NCI-H2171 treated with DMSO at 0.1 percent for 48 hours (cell line): ENCODE data around the gene SPATA7.
"Not testable (repeated sequence)": the region's sequence is repeated elsewhere in the genome, so short reads cannot be mapped to it uniquely, and the experiment has no call there.

ENCODE experiments used
- DNase-seq: peaks from one replicate; lab custom pipeline; 2025; lab: John Stamatoyannopoulos, UW

SPATA7 gene, protein sequence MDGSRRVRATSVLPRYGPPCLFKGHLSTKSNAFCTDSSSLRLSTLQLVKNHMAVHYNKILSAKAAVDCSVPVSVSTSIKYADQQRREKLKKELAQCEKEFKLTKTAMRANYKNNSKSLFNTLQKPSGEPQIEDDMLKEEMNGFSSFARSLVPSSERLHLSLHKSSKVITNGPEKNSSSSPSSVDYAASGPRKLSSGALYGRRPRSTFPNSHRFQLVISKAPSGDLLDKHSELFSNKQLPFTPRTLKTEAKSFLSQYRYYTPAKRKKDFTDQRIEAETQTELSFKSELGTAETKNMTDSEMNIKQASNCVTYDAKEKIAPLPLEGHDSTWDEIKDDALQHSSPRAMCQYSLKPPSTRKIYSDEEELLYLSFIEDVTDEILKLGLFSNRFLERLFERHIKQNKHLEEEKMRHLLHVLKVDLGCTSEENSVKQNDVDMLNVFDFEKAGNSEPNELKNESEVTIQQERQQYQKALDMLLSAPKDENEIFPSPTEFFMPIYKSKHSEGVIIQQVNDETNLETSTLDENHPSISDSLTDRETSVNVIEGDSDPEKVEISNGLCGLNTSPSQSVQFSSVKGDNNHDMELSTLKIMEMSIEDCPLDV

DNA sequence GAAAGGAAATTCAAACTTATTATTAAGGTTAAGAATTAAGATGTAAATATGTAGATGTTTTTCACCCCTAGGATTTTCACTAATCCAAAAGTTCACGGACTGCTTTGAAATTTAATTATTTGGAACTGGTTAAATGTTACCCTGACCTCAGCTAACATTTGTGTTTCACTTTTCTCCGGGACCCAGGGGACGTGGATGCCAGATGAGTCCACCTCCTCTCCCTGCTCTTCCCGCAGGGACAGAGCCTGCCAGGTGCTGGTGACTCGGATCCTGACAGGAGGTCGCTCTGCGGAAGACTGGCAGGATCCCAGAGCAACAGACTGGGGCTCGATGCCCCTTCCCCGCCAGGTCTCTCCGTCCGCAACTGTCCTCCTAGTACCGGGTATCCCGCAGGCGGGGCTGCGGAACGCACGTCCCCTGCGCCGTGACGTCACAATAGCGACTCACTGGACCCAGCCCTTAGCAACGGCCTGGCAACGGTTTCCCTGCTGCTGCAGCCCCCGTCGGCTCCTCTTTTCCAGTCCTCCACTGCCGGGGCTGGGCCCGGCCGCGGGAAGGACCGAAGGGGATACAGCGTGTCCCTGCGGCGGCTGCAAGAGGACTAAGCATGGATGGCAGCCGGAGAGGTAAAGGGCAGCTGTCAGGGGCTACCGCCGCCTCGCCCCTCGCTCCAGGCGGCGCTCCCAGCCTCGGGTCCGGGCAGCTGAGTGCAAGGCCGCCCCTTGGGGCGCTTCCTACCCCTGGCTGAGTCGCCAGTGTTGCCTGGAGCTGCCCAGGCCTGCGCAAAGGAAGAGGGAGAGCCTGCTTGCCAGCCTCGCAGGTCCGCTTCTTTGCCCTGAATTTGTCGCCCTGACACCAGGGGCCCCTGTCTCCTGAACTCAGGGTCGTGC, at the start of gene SPATA7:
Gene SPATA7 (plus strand): TSS at position 446 of the 890 bp plus-strand sequence. CDS start 162 bp downstream, at position 608.
- peak; percentile 91 for DNase-seq

- DNase-seq: no peak
These were observed 45.1 kb upstream of the SPATA7 start for GRCh38 chr14:88340357-88340756.

- DNase-seq: no peak
These were observed 42.5 kb upstream of the SPATA7 start for GRCh38 chr14:88342980-88343379.

DNA sequence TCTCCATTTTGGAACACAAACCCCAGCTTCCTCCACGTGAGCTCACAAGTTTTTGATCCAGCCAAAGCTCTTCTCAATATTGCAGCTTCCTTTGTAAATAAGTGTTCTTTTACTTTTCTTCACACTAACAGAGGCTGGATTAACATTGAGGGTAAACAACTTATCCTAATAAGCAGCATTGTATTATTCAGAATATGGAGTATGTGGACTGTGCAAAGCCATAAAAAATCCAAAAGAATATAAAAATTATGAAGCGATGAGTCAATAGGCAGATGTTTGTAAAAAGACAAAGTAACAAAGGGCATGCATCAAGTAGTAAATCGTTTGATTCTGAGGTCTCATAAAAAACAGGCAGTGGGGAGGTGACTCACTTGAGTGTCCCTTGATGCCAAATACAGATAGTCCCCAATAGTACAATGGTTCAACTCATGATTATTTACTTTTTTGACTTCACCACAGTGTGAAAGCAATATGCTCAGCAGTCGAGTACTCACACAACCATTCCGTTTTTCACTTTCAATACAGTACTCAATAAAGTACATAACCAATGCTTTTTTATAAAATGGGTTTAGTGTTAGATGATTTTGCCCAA, 39.3 kb upstream of the SPATA7 start:
- DNase-seq: no peak

DNA sequence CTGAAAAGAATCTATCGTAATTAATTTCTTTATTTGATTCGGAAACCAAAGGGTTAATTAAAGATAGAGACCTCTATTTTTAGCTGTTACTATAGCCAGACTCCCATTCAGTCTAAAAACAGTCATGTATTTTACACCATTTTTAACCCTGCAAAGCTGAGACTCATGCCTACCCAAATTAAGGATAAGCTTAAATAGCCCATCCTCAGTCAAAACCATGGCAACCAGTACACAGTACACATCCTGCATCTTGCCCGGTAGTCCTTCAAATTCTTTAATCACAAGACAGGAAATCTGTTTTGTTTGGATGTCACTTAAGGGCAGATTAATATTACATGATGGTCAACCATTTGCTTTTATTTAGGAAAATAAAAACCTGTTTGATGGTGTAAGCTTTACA, 36.9 kb upstream of the SPATA7 start:
- DNase-seq: no peak

GRCh38 chr14:88351966-88352691, 33.3 kb upstream of the SPATA7 start:
- peak; percentile 96 for DNase-seq

GRCh38 chr14:88352698-88353097, 32.8 kb upstream of the SPATA7 start:
- peak; percentile 99 for DNase-seq

GRCh38 chr14:88354358-88354757, 31.1 kb upstream of the SPATA7 start:
- no peak for DNase-seq

- DNase-seq: no peak
These were observed 26.0 kb upstream of the SPATA7 start for GRCh38 chr14:88359500-88359899.

DNA sequence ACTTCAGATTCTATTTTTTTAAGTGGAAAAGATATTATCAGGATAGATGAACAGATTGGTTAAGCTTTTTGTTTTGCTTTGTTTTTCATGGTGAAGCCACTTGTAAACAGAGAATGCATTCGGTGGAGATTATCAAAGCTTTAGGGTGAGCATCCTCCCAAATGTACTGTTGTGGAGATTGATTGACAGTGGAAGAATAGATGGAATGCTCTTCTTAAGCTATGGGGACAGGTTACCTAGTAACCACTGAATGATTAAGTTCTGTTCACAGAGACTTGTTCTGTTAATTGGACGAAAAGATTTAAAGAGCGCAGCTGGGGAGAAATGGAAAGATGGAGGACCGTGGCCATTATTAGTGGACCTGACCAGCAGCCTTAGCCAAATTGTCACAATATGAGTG, 21.8 kb upstream of the SPATA7 start:
- no peak for DNase-seq

- no peak for DNase-seq
These were observed 20.6 kb upstream of the SPATA7 start for GRCh38 chr14:88364710-88365413.

DNA sequence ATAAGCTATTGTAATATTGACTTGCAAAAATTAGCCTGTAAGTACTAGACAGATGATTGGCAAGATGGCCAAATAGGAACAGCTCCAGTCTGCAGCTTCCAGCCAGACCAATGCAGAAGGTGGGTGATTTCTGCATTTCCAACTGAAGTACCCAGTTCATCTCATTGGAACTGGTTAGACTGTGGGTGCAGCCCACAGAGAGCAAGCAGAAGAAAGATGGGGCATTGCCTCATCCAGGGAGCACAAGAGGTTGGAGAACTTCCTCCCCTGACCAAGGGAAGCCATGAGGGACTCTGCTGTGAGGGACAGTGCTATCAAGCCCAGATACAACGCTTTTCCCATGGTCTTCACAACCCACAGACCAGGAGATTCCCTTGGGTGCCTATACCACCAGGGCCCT, 16.0 kb upstream of the SPATA7 start:
- DNase-seq: no peak

GRCh38 chr14:88379706-88380343, 5.6 kb upstream of the SPATA7 start:
- no peak for DNase-seq

DNA sequence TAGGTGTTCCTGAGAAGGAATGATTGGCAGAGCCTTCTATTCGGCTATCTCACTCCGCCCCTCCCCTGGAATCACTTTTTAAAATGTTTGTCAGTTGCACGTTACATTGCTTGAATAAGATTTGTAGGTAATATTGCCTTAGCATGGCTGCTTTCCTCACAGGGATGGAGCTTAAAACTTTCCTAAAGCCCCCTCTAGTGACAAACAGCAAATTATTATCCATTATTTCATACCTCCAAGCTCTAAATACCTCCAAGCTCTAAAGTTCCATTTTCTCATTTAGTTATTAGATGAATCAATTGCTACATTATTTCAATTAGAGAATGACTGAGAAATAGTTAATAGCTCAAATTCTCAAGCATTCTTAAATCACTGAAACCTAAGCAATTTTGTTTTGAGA, 5.1 kb upstream of the SPATA7 start:
- peak; percentile 35 for DNase-seq

- not testable (repeated sequence) for DNase-seq
These were observed 3.8 kb upstream of the SPATA7 start for GRCh38 chr14:88381634-88382033.

DNA sequence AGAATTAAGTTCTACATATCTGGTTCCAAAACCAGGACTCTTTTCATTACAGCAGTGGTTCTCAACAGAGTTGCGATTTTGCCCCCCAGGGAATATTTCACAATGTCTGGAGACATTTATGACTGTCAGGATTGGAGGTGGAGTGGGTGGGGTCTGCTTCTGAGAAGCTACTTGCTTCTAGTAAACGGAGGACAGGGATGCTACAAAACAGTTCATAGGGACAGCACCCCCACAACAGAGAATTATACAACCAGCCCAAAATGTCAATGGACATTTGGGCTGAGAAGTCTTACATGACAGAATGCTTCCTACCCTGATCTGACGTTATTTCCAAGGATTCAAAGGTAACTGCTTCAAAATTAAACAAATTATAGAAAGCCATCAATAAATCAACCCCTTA, 739 bp upstream of the SPATA7 start:
- DNase-seq: no peak

DNA sequence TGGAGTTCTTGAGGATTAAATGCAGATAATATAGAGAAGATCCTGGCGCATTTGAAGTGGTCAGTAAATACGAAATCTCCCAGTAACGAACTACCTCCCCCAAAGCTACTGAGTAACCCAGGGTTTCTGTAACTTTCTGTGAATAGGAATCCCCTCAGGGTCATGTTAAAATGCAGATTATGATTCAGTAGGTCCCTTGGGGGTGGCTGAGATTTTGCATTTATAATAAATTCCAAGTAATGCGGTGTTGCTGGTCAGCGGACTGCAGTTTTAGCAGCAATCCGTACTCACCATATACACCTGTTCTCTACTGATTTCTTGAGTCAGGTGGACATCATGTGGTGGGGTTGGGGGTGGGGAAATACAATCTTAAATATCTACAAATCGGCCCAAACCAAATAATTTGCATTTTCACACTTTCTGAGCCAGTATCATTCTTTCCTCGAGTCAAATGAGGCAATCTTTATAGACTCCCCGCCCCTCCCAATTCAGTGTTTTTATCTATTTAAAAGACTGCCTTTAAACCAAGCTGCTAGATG, 868 bp downstream of the SPATA7 start:
- no peak for DNase-seq

- no peak for DNase-seq
These were observed 3.4 kb downstream of the SPATA7 start for GRCh38 chr14:88388741-88389282.

- DNase-seq: no peak
These were observed 7.2 kb downstream of the SPATA7 start for GRCh38 chr14:88392609-88393008.

DNA sequence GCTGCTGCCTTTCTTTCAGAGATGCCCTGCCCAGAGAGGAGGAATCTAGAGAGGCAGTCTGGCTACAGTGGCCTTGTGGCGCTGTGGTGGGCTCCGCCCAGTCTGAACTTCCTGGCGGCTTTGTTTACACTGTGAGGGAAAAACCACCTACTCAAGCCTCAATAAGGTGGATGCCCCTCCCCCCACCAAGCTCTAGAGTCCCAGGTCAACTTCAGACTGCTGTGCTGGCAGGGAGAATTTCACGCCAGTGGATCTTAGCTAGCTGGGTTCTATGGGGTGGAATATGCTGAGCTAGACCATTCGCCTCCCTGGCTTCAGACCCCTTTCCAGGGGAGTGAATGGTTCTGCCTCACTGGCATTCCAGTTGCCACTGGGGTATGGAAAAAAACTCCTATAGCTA, 25.6 kb downstream of the SPATA7 start:
- no peak for DNase-seq
